Measurements from ENCODE around the gene CD81.
A peak's percentile ranks its signal among the peaks of the same experiment; 100 is the strongest.

The CD81 gene

GRCh38 chr11:2397005-2397404, 19.9 kb downstream of the CD81 start:
- Histone ChIP-seq H3K9me3 (ENCODE audit: insufficient read depth, low read depth, low read length) (no peaks in the 10 kb centered on the region), H3K36me3 (ENCODE audit: insufficient read depth, low read length) (peaks cover 45% of the 10 kb centered on the region; the same call in 1 of the 2 replicates), H3F3A (ENCODE audit: low read depth) (no peaks in the 10 kb centered on the region), H3K79me2 (ENCODE audit: insufficient read depth, low read length) (peaks cover 22% of the 10 kb centered on the region), H3K4me3 (ENCODE audit: low read length, poor library complexity, severe bottlenecking) (no peak overlapping the region), H3K9ac (ENCODE audit: low read depth, low read length, poor library complexity, severe bottlenecking) (no peak overlapping the region), H3K4me1 (ENCODE audit: insufficient read depth, low read length, poor library complexity, severe bottlenecking) (peaks cover 12% of the 10 kb centered on the region), H3K4me2 (ENCODE audit: low read depth, low read length, poor library complexity, severe bottlenecking) (no peak overlapping the region), H4K20me1 (ENCODE audit: insufficient read depth, low read length, poor library complexity, severe bottlenecking) (peaks cover 23% of the 10 kb centered on the region), H2AFZ (ENCODE audit: low read length) (no peak overlapping the region), H3K9me2 (replicated peaks; ENCODE audit: low read depth, low read length) (no peaks in the 10 kb centered on the region), H3K27me3 (ENCODE audit: insufficient read depth, low read length, poor library complexity, severe bottlenecking) (no peaks in the 10 kb centered on the region)
- TF ChIP-seq CTCF (conservative IDR thresholded peaks at IDR 0.05; ENCODE audit: low read length) (no peak), EZH2phosphoT487 (IDR thresholded peaks at IDR 0.05; ENCODE audit: borderline replicate concordance) (no peak)

- Histone ChIP-seq H3K4me1 (ENCODE audit: insufficient read depth, low read length, poor library complexity, severe bottlenecking) (peaks cover 17% of the 10 kb centered on the region), H3K9ac (ENCODE audit: low read depth, low read length, poor library complexity, severe bottlenecking) (peak overlapping the region; percentile 93), H3K9me2 (replicated peaks; ENCODE audit: low read depth, low read length) (no peaks in the 10 kb centered on the region), H3K36me3 (ENCODE audit: insufficient read depth, low read length) (peaks cover 42% of the 10 kb centered on the region; the same call in 1 of the 2 replicates), H2AFZ (ENCODE audit: low read length) (no peak overlapping the region), H3K79me2 (ENCODE audit: insufficient read depth, low read length) (peaks cover 27% of the 10 kb centered on the region), H3K9me3 (ENCODE audit: insufficient read depth, low read depth, low read length) (no peaks in the 10 kb centered on the region), H3K4me2 (ENCODE audit: low read depth, low read length, poor library complexity, severe bottlenecking) (peak overlapping the region; percentile 86), H3K27me3 (ENCODE audit: insufficient read depth, low read length, poor library complexity, severe bottlenecking) (no peaks in the 10 kb centered on the region), H4K20me1 (ENCODE audit: insufficient read depth, low read length, poor library complexity, severe bottlenecking) (peaks cover 10% of the 10 kb centered on the region), H3F3A (ENCODE audit: low read depth) (no peaks in the 10 kb centered on the region), H3K4me3 (ENCODE audit: low read length, poor library complexity, severe bottlenecking) (peak overlapping the region; percentile 90)
- no peak for TF ChIP-seq EZH2phosphoT487 (IDR thresholded peaks at IDR 0.05; ENCODE audit: borderline replicate concordance)
- TF ChIP-seq CTCF (conservative IDR thresholded peaks at IDR 0.05; ENCODE audit: low read length) = no peak
Observed at GRCh38 chr11:2398664-2399355, 21.7 kb downstream of the CD81 start.

GRCh38 chr11:2399488-2400068, 22.5 kb downstream of the CD81 start:
- peak overlapping the region; percentile 43; the same call in 1 of the 2 replicates for H2AFZ ChIP-seq (ENCODE audit: low read length)
- no peaks in the 10 kb centered on the region for H3K9me2 ChIP-seq (replicated peaks; ENCODE audit: low read depth, low read length)
- H3K79me2 ChIP-seq (ENCODE audit: insufficient read depth, low read length) = peaks cover 27% of the 10 kb centered on the region
- H3K27me3 ChIP-seq (ENCODE audit: insufficient read depth, low read length, poor library complexity, severe bottlenecking) = no peaks in the 10 kb centered on the region
- H3K4me2 ChIP-seq (ENCODE audit: low read depth, low read length, poor library complexity, severe bottlenecking) = peak overlapping the region; percentile 86
- peaks cover 34% of the 10 kb centered on the region; the same call in 1 of the 2 replicates for H3K36me3 ChIP-seq (ENCODE audit: insufficient read depth, low read length)
- H3K4me3 ChIP-seq (ENCODE audit: low read length, poor library complexity, severe bottlenecking) = peak overlapping the region; percentile 90
- H3F3A ChIP-seq (ENCODE audit: low read depth) = no peaks in the 10 kb centered on the region
- TF ChIP-seq CTCF (conservative IDR thresholded peaks at IDR 0.05; ENCODE audit: low read length) = no peak
- no peak for TF ChIP-seq EZH2phosphoT487 (IDR thresholded peaks at IDR 0.05; ENCODE audit: borderline replicate concordance)
- peak overlapping the region; percentile 93 for H3K9ac ChIP-seq (ENCODE audit: low read depth, low read length, poor library complexity, severe bottlenecking)
- H4K20me1 ChIP-seq (ENCODE audit: insufficient read depth, low read length, poor library complexity, severe bottlenecking) = peaks cover 10% of the 10 kb centered on the region
- no peaks in the 10 kb centered on the region for H3K9me3 ChIP-seq (ENCODE audit: insufficient read depth, low read depth, low read length)
- H3K4me1 ChIP-seq (ENCODE audit: insufficient read depth, low read length, poor library complexity, severe bottlenecking) = peaks cover 17% of the 10 kb centered on the region

Data from Loucy (cell line).